CD4-positive, alpha-beta T cell treated with Interleukin-15 for 4 hours (primary cell): ENCODE results near the gene AXL.

ENCODE experiments used
- DNase-seq: peaks from one replicate; pipeline ENCODE4 v3.0.0-alpha.2; 2020; ENCODE audit warnings: low spot score

Gene AXL

DNA sequence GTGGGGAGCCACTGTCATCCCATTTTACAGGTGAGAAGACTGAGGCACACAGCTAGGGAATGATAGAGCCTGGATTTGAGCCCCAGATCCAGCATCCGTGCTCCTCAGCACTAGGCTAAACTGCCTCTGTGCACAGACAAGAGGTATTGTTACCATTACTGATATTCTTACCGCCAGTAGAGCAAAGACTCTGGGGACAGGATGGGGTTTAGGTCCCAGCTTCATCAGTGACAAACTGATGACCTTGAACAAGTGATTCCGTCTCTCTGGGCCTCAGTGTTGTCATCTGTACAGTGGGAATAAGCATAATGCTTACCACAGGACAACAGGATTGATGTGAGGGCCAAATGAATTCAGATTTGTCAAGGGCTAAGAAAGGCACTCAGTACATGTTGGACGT, 16.5 kb downstream of the AXL start:
- DNase-seq, result no peak

DNA sequence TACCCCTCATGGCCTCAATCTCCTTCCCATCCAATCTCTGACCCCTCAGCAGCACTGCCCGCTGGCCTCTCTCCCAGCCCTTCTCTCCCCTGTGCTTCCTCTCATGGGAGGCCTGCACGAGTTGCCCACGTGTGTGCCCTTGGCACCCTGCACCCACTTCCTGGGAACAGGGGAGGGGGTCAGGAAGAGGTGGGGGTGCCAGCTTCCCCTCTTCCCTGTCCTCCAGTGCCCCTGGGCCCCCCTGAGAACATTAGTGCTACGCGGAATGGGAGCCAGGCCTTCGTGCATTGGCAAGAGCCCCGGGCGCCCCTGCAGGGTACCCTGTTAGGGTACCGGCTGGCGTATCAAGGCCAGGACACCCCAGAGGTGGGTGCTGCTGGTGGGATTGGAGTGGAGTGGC, 19.2 kb downstream of the AXL start:
- no peak for DNase-seq

DNA sequence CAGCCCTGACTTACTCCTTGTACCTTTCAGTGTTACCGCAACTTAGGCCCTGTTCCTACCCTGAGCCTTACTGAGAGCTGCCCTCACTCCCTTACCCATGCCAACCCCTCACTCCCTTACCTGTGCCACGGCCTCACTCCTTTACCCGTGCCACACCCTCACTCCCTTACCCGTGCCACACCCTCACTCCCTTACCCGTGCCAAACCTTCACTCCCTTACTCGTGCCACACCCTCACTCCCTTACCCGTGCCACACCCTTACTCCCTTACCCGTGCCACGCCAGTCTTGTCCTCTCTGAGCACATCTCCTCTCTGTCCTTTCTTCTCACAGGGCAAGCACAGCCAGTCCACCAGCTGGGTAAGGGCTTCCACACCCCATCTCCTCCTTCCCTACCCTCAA, 20.3 kb downstream of the AXL start:
- DNase-seq, result no peak

DNA sequence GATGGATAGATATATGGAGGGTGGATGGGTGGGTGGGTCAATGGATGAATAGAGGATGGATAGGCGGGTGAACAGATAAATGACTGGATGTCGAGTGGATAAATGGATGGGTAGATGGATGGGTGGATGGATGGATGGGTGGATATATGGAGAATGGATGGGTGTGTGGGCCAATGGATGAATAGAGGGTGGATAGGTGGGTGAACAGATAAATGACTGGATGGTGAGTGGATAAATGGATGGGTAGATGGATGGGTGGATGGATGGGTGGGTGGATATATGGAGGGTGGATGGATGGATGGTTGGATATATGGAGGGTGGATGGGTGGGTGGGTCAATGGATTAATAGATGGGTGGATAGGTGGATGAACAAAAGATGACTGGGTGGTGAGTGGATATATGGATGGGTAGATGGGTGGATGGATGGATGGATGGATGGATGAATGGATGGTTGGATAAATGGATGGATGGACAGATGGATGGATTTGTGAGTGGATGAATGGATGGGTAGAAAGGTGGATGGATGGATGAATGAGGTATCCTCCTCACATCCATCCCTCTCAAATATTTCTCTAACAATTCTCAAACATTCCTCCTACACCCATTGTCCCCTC, 21.0 kb downstream of the AXL start:
- no peak for DNase-seq

DNA sequence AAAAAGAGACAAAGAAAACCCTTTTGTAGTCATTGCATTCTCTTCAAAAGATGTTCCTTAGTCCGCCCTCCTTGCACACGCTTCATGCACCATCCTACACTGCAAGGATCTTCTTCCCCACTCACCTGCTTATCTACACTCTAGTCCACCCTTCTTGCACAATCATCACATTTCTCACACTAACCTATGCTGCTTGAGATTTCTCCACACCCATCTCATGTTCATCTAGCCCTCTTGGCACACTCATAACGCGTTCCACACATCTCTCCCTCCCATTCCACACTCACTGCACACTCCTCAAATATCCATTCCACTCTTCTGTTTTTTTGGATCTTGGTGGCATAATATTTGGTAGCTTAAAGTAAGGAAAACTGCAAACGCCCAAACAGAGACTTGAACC, 22.8 kb downstream of the AXL start:
- DNase-seq, result no peak

DNA sequence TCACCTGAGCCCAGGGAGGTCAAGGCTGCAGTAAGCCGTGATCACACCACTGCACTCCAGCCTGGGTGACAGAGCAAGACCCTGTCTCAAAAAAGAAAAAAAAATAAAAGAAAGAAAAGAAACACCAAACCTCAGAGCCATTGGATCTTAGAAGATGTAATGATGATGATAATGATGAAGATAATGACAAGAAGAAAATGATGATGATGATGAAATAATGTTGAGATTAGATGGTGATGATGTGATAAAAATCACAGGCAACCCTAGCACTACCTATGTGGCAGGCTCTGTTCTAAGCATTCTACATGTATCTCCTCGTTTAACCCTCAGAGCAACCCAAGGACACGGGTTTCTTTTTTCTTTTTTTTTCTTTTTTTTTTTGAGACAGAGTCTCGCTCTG, 25.1 kb downstream of the AXL start:
- no peak for DNase-seq

DNA sequence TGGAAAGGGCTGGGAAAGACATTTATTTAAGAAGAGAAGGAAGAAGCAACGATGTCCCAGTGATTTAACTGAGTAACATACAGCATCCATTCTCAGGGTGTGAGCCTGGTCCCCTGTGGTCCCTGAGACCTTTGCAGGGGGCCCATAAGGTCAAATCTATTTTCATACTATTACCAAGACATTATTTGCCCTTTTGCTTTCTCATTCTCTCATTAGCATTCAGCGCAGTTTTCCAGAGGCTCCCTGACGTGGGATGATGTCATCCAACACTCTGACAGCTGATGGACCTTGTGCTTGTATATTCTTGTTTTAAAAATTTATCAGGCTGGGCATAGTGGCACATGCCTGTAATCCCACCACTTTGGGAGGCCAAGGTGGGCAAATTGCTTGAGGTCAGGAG, 26.8 kb downstream of the AXL start:
- DNase-seq, result no peak

DNA sequence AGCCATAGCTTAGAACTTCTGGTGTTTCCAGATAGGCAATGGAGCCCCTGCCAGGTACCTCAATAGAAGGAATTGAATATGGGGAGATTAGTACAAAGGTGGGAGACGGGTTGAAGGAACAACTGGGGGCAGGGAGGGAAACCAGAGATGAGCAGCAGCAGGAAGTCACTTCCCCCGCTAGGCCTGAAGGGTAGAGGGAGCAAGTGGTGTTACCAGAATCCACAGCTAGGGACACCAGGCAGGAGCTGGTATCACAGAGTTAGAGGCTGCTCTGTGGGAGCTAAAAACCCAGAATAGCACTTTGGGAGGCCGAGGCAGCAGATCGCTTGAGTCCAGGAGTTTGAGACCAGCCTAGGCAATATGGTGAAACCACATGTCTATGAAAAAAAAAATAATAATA, 29.9 kb downstream of the AXL start:
- DNase-seq, result no peak

DNA sequence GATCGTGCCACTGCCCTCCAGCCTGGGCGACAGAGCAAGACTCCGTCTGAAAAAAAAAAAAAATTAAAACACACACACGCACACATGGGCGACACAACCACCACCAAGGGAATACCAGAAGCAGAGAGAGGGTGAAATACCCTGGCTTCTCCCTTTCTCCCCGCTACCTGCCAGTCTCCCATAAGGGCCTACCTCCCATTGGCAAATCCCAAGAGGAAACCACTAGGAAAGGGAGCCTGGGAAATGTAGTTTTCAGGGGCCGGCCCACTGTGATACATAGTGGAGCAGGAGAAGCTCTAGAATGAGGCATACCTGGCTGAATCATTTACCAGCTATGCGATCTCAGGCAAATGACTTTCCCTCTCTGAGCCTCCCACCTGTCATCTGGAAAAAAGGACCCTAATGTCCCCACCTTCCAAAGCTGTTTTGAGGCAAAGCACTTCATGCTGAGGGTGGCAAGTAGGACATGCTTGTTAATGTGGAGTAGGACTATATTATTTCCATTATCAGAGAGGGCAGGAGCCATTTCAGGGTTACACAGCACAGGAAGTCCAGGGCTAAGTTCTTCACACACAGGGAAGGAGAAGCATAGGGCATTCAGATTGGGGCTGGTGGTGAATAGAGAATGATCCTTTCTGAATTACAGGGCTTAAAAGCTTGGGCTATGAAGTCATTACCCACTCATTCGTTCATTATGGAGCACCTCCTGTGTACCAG, 30.8 kb downstream of the AXL start:
- no peak for DNase-seq

DNA sequence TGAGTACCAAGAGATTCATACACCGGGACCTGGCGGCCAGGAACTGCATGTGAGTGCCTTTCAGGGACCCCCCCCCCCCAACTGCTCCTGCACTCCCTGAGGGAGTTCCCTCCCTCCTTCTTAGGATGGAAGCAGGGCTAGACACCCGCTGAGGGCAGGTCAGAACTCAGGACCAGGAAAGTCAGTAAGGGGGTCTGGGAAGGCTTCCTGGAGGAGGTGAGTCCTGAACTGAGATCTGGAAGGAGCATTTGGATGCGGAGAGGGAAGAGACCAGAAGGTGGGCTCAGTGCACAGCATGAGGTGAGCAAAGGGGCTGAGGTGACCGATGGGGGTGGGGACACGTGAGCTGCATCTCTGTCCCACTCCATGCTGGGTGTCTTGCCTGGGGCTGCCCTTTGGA, 34.6 kb downstream of the AXL start:
- DNase-seq, result no peak

DNA sequence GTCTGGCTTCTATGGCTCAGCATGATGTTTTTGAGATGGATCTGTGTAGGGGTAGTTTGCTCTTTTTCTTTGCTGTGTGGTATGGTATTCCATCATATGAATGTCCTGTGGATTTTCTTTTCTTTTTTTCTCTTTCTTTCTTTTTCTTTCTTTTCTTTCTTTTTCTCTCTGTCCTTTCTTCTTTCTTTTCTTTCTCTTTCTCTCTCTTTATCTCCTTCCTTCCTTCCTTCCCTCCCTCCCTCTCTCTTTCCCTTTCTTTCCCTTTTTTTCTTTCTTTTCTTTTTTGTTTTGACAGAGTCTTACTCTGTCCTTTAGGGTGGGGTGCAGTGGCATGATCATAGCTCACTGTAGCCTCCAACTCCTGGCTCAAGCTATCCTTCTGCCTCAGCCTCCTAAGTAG, 36.1 kb downstream of the AXL start:
- DNase-seq, result no peak

DNA sequence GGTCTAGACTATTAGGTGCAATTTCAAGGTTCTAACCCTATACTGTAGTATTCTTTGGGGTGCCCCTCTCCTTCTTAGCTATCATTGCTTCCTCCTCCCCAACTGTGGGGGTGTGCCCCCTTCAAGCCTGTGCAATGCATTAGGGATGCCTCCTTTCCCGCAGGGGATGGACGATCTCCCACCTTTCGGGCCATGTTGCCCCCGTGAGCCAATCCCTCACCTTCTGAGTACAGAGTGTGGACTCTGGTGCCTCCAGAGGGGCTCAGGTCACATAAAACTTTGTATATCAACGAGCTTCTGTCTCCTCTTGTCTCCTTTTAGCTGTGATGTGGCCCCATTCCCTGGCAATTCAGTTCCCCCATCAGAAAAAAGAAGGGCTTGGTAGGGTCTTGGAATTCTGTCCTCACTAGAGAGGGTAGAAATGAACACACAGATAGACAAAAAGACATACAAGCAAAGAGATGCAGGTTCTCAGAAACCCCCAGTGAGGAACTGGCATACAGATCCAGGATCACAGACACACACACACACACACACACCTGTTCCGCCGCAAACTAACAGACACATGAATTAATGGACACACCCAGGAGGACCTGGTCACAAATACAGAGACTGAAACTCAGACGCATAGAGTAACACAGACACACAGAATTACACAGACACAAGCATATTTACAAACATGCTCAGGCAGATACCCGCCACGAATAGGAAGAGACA, 42.6 kb downstream of the AXL start:
- no peak for DNase-seq

DNA sequence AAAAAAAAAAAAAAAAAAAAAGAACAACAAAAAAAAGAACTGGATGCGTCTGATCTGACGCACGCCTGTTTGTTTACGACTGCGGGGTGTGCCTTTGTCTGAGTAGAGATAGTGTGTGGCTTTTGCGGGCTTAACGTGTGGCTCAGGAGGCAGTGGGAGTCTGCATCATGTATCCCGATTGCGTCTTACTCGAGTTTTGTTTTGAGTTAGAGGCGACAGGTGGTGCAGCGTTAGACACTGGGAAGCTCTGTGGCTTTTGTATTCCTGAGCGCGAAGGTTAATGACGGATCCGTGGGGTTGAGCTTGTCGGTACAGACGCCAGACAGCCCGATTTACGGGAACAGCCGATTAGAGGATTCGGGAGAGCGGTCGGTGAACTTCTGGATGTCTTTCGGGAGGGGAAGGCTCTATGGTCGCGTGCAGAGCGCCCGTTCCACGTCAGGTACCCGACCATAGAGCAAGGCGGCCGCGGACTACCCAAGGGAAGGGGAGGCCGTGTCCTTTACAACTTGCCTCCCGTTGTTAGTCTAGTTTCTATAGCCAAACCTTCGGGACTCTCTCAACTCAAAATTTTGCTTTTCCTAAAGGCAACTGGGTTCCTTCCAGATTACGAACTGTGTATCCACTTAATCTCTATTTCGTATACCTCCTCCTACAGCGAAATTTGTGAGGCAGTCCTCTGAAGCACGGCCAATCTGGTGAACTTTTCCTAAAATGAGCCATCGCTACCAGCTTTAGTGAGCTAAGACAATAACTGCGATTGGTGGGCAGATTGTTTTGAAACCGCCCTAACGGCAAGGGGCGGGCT, 44.2 kb downstream of the AXL start:
- peak; percentile 80 for DNase-seq

DNA sequence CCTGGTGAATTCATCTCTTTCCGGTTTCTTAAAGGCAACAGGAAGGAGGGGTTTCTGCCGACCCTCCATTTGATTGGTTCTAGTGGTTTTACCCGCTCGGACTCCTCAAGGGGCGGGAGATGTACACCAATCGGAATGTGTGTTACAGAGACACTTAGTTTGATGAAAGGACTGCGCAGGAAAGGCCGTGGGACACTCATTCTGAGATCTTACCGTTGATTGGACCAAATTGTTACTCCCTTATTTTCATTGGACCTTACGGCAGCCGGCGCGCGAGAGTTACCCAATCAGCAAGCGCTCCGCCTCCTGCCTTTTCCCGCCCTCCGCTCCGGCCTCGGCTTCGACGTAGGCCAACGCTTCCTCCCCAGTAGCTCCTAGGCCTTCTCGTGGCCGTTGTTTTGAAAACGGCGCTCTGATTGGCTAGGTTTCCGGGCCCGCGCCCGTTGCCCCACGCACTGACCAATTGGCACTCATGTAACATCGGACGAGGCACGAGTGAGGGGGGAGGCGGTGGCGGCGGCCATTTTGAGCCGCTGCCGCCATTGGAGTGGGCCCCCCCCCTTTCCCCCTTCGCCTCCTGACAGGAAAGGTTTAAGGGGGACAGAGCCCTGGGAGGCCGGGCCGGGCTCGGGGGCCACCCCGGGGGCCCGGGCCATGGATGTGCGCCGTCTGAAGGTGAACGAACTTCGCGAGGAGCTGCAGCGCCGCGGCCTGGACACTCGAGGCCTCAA, 45.0 kb downstream of the AXL start, which contains the start of gene HNRNPUL1:
HNRNPUL1 (plus strand) TSS at position 523 of the 731 bp plus-strand sequence; CDS start at position 655, 132 bp downstream.
- peak; percentile 100 for DNase-seq

DNA sequence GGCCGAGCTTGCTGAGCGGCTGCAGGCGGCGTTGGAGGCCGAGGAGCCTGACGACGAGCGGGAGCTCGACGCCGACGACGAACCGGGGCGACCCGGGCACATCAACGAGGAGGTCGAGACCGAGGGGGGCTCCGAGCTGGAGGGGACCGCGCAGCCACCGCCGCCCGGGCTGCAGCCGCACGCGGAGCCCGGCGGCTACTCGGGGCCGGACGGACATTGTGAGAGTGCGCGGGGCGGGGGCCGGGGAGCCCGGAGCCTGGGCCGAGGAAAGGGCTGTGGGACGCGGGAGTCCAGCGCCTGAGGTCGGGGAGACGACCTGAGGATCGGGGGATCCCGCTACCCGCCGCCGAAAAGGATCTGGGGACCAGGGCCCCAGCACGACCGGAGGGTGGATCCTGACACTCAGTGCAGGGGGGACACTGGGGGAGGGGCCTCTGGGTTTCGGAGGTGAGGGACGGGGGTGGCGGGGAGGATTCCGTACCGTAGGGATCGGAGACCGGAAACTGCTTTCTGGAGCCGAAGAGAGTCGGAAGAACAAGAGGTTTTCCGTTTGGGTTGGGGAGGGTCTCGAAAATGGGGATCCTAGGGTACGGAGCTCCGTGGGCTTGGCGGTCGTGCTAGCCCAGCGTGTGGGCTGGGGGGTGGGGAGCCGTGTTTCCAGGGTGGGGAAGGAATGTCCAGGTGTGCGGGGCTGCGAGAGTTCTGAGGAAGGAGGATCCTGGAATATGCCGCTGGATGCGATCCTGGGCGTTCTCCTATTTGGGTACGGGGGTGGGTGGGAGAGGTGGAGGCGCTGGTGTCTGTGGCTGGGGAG, 45.8 kb downstream of the AXL start:
- DNase-seq, result peak; percentile 27

DNA sequence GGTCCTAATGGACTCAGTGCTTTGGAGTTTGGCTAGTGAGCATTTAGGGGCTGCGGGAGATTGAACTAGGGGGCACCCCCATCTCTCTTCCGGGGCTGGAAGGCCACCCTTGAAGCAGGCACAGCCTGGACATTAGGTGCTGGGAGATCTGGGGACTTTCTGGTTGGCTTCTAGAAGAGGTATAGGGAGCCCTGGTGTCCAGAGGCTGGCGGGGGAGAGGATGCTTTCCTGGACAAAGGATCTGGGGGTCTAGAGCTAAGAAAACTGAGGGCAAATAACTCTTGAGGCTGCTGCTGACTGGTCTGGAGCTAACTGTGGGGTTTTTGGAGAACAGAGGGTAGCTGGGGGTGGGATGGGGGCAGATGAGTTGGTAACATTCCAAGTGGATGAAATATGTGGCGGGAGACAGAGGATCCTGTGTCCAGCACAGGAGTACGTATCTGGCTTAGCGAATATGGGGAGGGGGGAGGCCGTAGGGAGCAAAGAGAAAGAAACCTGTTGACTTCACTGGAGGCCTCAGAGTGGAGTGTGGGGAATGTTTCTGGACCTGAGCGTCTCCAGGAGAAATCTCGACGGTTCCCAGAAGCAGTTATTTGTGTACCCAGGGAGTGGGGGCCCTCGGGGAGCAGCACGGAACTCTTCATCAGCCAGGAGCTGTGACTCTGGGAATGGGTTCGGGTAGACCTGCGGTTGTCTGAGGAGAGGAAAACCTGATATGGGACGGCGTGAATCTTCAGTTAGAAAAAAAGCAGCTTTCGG, 46.6 kb downstream of the AXL start:
- DNase-seq, result no peak

DNA sequence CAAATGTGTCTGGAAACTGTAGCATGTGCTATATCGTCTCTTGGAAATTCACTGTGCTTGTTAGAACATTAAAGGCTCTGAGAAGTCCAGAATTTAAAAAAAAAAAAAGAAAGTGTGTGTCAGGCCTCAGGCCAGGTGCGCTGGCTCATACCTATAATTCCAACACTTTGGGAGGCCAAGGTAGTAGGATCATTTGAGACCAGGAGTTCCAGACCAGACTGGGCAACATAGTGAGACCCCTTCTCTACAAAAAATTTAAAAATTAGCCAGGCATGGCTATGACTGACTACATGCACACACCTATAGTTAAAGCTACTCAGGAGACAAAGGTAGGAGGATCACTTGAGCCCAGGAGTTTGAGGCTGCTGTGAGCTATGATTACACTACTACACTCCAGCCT, 50.0 kb downstream of the AXL start:
- DNase-seq, result no peak

DNA sequence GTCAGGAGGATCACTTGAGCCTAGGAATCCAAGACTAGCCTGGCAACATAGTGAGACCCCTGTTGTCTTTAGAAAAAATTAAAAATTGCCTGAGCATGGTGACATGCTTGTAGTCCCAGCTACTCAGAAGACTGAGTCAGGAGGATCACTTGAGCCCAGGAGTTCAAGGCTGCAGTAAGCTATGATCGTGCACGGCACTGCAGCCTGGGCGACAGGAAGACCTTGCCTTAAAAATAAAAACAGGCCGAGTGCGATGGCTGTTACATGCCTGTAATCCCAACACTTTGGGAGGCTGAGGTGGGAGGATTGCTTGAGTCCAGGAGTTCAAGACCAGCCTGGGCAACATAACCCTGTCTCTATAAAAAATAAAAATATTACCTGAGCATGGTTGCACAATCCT, 50.5 kb downstream of the AXL start:
- DNase-seq, result no peak

DNA sequence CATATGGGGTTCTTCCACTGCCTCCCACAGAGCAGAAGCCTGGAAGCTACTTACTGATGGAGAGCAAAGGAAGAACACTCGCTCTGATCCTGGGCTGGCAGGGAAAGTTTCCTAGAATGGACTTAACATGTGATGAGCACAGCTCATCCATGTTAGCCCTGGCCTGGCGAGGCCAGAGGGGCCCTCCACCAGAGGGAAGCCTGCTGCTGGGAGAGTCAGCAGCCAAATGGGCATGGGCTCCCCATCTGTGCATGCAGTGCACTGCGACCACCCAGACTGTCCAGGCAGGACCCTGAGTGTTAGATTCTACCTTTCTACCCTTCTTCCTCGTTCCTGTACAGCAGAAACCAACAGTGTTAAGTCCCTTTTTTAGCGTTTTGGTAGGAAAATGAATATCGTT, 54.1 kb downstream of the AXL start:
- DNase-seq, result no peak

DNA sequence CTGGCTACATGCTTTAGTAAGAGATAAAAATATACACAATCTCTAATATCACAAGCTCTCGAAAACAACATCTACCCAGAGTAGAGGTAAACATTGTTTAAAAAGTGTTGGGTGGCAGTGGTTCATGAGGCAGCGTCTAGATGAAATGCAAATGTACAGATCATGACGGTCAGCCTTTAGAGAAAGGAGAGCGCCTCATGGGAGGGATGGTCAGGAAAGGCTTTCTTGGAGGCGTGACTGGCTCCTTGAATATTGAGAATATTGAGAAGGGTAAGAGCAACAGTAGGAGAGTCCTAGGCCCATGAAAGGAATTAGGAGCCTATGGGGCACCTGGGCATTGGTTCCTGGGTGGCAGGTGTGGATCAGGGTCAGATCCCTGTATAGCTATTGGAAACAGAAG, 55.8 kb downstream of the AXL start:
- no peak for DNase-seq
